ENCODE data around the gene RALGPS1. TPM values are rescaled to one million over a fixed set of nuclear protein-coding genes. Genes with fewer than 3 reads are reported as not detected.

The RALGPS1 gene
- total and polyA plus RNA-seq, 2 of the 8 experiments (the other 6 are each of a cell fraction or from before 2014, with no cell fraction given): 20.0 to 23.5 TPM

- no peak overlapping the region for H3K14ac ChIP-seq (ENCODE audit: insufficient read length)
- no peak overlapping the region for H2BK12ac ChIP-seq (ENCODE audit: low read depth, low read length)
- peaks cover 5 to 15% (median 11%) of the 10 kb centered on the region in 4 experiments; a peak in 5 of 7 replicates for H3K4me1 ChIP-seq (replicated peaks in 1 of 4; ENCODE audit: control insufficient read depth in 3 of 4, insufficient read depth in 4 of 4, low read length in 3 of 4)
- FAIRE-seq (no peak), DNase-seq (ENCODE audit: low read depth in 1 of 2, low spot score in 2 of 2) (no peak)
- no peak overlapping the region for H3K4me3 ChIP-seq (ENCODE audit: extremely low read depth in 1 of 4, insufficient read depth in 2 of 4, low read depth in 3 of 4, low read length in 4 of 4)
- no peak overlapping the region for H2BK15ac ChIP-seq (ENCODE audit: low read length)
- 87% methylated on average over 2 of the region's 2 CpGs; no CpG with 5 or more reads in 1 of the 2 experiments for WGBS, 2 experiments (ENCODE audit: extremely low coverage in 1 of 2, insufficient coverage in 1 of 2, insufficient read length in 1 of 2, insufficient replicate concordance in 2 of 2, low coverage in 1 of 2, low lambda C conversion rate in 2 of 2, missing lambda C conversion rate in 1 of 2)
- H4K91ac ChIP-seq (replicated peaks; ENCODE audit: insufficient read length, low read length): no peak overlapping the region
- H3K23ac ChIP-seq (ENCODE audit: insufficient read length): no peak overlapping the region
- no peaks in the 10 kb centered on the region; a peak in 1 of 4 replicates for H3K79me2 ChIP-seq (ENCODE audit: control insufficient read depth in 1 of 2, insufficient read depth in 2 of 2, low read length in 2 of 2)
- peaks cover 2% of the 10 kb centered on the region; the same call in 1 of the 2 replicates for H3K23me2 ChIP-seq (ENCODE audit: low read depth, low read length)
- no peak overlapping the region for H2AK5ac ChIP-seq (ENCODE audit: low read depth, low read length)
- H3K9ac ChIP-seq (replicated peaks in 1 of 4; ENCODE audit: extremely low read depth in 1 of 4, low read depth in 3 of 4, low read length in 3 of 4): no peak overlapping the region
- no peak overlapping the region for H3K4ac ChIP-seq (replicated peaks; ENCODE audit: insufficient read length, low read depth, low read length)
- no peak overlapping the region for H2AFZ ChIP-seq (ENCODE audit: low read length)
- H4K5ac ChIP-seq (ENCODE audit: insufficient read length, low read depth, low read length): no peak overlapping the region
- H3K79me1 ChIP-seq (ENCODE audit: low read depth, low read length): no peaks in the 10 kb centered on the region
- POLR2A ChIA-PET (ENCODE audit: partially characterized antibody): interaction anchor here (1.3 kb wide), 1 partner anchor 15 kb away, joined by 3 read pairs; no protein-coding TSS in a partner anchor
- CTCF ChIA-PET (ENCODE audit: partially characterized antibody): no interaction called here
- H4K20me1 ChIP-seq (replicated peaks in 1 of 2; ENCODE audit: control insufficient read depth in 1 of 2, insufficient read depth in 2 of 2, low read length in 2 of 2): no peaks in the 10 kb centered on the region
- H3K4me2 ChIP-seq (ENCODE audit: insufficient read depth in 1 of 2, low read depth in 2 of 2, low read length in 2 of 2): peak overlapping the region in 1 of 2 experiments; percentile 44; a peak in 1 of 4 replicates
- H3K27ac ChIP-seq (ENCODE audit: low read depth, low read length): no peak overlapping the region
- H3K27me3 ChIP-seq (replicated peaks in 1 of 4; ENCODE audit: control insufficient read depth in 3 of 4, extremely low read depth in 1 of 4, insufficient read depth in 3 of 4, low read length in 3 of 4): no peaks in the 10 kb centered on the region
- 0 out of 2 replicates have a peak overlapping the region, but pooled peaks have one; percentile 36 for H2BK20ac ChIP-seq (ENCODE audit: low read length)
- H3K18ac ChIP-seq (ENCODE audit: extremely low read depth, low read length): peak overlapping the region; percentile 9; the same call in 1 of the 2 replicates
- no peak overlapping the region for H3K56ac ChIP-seq (replicated peaks; ENCODE audit: insufficient read length, low read depth, low read length)
- no peak overlapping the region for H2BK120ac ChIP-seq (replicated peaks; ENCODE audit: low read depth, low read length)
- 0 out of 2 replicates have a peak overlapping the region, but pooled peaks have one; percentile 0 for H2BK5ac ChIP-seq (ENCODE audit: low read depth, low read length)
- no peak overlapping the region for H4K8ac ChIP-seq (ENCODE audit: extremely low read depth, insufficient read depth, low read length)
- H3K36me3 ChIP-seq (ENCODE audit: control insufficient read depth in 2 of 4, insufficient read depth in 4 of 4, low read length in 3 of 4): peaks cover 0 to 6% (median 0%) of the 10 kb centered on the region in 4 experiments; a peak in 3 of 8 replicates
- no peaks in the 10 kb centered on the region for H3K9me3 ChIP-seq (ENCODE audit: insufficient read depth in 2 of 2, low read depth in 1 of 2, low read length in 1 of 2)
Measured at GRCh38 chr9:127241354-127241753, 326.8 kb downstream of the RALGPS1 start.

Measured in H1 (cell line).